HG03280 (cell line): ENCODE results near the gene GSG1L.

Source experiments
- ATAC-seq: cut with Tn5 transposase; IDR thresholded peaks from one replicate; pipeline ENCODE4 v1.9.1; 2021; ENCODE audit warnings: mild to moderate bottlenecking, moderate library complexity; ENCODE audit not compliant: unreplicated experiment

Gene GSG1L

DNA sequence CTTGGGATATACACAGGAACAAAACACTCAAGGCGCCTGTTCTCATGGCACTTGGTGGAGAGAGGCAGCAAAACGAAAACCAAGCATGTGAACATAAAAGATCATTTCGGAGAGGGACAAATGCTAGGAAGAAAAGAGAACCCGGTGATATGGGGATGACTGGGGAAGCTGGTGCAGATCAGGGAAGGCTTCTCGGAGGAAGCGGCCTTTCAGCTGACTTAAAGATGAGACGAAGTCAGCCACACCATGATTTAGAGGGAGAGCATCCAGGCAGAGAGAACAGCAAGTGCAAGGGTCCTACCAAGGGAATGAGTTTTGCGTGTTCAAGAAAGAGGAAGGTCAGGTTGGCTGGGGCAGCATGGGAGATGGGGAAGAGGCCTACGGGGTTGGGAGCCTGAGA lies 262.7 kb downstream of the GSG1L start:
- no peak for ATAC-seq

- no peak for ATAC-seq
Observed at GRCh38 chr16:27799896-27800295, 263.6 kb downstream of the GSG1L start.

- ATAC-seq, result no peak
Observed at GRCh38 chr16:27798241-27798640, 265.3 kb downstream of the GSG1L start.

- no peak for ATAC-seq
Observed at GRCh38 chr16:27795992-27796614, 267.4 kb downstream of the GSG1L start.

GRCh38 chr16:27793249-27793622 lies 270.3 kb downstream of the GSG1L start:
- no peak for ATAC-seq

- ATAC-seq, result no peak
Observed at GRCh38 chr16:27792486-27793248, 270.8 kb downstream of the GSG1L start.

DNA sequence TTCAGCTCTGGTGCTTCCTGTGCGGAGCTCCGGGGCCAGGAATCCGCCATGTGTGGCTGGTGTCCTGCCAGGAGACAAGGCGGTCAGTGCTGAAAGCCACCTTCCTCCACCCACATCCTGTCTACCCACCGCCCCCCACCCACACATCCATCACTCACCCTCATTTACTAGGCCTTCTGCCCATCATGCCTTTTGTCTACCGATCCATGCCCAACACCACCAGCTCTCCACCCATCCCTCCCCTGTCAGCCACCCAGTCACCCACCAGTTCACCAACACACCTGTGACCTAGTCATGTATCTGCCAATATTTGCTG lies 272.2 kb downstream of the GSG1L start:
- ATAC-seq, result no peak

DNA sequence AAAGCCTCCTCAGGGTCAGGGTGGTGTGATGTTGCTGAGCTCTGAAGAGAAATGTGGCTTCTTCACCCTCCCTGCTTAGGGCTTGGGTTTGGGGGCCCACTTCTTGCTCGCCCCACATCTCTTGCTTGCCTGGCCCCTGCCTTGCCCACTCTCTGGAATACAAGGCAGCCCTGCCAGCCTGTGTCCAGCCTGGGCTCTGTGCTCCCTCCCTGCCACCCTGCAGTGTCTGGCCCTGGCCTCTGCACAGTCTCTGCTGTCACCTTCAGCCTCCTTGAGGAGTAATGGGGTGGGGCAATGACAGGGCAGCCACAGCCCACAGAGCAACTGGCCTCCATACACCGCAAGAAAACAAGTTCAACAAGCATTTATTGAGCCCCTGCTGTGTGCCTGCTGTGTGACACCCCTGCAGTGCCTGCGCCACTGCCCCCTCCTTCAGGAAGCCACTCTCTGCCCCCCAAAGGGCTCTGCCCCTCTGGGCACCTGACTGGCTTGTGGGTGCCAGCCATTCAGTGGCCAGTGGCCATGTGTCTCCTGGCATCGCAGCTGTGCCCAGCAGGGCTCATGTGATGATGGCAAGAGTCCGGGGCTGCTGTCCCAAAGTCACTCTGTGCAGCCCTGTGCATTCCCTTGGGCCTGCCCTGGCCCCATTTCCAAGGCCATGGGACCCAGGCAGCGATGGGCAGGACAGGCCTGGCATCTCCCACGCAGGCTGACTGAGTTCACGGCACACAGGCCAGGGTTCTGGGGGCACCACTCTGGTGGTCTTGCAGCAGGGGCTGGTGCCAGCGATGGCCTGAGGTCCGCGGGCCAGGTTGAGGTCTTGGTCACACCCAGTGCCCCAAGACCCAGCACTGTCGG lies 272.7 kb downstream of the GSG1L start:
- no peak for ATAC-seq

GRCh38 chr16:27789595-27790241 lies 273.8 kb downstream of the GSG1L start:
- ATAC-seq, result no peak

DNA sequence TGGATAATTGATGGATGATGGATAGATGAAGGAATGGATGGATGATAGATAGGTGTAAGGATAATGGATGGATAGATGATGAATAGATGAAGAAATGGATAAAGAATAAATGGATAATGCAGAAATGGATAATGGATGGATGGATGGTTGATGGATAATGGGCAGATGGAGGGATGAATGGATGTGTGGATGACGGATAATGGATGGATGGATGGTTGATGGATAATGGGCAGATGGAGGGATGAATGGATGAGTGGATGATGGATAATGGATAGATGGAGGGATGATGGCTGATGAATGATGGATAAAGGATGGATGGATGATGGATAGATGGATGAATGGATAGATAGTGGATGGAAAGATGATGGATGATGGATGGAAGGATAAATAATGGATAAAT lies 274.4 kb downstream of the GSG1L start:
- ATAC-seq, result no peak

- ATAC-seq, result no peak
Observed at GRCh38 chr16:27787665-27788064, 275.8 kb downstream of the GSG1L start.

DNA sequence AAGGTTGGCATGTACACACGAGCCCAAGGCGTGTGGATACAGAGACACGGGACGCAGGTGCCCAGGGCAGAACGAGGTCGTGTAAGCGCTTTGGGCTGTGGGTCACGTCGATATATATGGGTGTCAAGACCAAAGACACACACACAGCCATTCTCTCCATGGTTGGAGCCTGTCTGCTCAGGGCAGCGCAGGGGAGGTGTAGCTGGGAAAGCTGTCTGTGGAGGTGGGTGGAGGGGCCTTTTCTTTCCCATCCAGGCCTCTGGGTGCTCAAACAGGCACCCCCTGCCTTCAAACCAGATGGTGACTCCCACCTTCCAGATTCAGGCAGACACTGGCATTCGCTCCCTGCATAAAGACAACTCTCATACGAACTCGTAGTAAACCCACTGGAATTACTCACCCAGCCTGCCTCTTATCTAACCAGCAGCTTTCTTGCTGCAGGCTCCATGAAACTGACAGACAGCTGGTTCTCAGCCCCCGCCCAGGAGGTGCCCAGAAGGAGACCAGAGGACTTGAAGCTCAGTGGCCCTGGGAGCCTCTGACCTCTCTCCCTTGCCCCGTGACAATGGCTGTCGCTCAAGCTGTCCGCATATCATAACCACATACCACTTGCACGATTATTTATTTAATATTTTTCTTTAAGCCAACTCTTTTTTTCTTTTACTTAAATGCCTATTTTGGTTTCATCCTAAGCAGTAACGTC lies 276.4 kb downstream of the GSG1L start:
- no peak for ATAC-seq

GRCh38 chr16:27786221-27786922 lies 277.1 kb downstream of the GSG1L start:
- ATAC-seq, result no peak

GRCh38 chr16:27785307-27785678 lies 278.2 kb downstream of the GSG1L start:
- no peak for ATAC-seq

GRCh38 chr16:27784351-27785306 lies 278.9 kb downstream of the GSG1L start:
- no peak for ATAC-seq

DNA sequence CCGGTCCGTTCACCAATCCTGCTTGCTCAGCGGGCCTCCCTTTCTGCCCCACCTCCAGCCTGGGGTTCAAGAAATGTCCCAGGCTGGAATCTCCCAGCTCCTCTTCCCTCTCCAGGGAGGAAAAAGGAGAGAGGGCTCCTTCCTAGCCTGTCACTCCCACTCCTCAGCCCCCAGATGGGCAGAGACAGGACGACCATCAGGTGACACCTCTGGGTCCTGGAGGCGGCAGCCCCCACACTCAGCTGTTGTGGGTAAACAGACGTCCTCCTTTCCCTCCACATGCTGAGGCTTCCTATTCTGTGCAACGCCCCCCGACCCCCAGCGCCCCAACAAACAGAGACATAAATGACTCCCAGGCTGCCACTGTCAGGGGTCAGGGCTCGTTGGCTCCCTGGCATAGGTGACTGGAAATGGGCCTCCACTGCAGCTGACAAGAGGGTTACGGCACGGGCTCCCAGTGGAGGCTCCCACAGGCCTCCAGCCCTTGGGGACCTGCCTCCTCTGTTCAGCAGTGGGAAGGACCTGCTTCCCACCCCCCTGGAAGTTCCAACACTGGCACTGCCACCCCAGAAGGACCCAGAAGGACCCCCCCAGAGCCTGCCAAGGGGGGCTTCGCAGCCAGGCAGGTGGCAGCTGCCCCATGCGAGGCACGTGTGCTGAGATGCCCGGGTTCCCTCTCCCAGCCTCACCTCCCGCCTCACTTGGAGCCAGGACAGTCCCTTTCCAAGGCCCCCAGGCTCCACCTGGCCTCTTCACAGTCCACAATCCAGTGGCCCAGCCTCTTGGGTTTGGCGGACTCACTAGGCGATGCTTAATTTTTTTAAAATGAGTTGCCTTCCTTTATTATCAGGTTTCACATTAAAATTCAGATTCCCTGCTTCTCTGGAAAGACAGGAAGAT lies 281.3 kb downstream of the GSG1L start:
- ATAC-seq, result no peak

GRCh38 chr16:27781195-27781524 lies 282.4 kb downstream of the GSG1L start:
- no peak for ATAC-seq

DNA sequence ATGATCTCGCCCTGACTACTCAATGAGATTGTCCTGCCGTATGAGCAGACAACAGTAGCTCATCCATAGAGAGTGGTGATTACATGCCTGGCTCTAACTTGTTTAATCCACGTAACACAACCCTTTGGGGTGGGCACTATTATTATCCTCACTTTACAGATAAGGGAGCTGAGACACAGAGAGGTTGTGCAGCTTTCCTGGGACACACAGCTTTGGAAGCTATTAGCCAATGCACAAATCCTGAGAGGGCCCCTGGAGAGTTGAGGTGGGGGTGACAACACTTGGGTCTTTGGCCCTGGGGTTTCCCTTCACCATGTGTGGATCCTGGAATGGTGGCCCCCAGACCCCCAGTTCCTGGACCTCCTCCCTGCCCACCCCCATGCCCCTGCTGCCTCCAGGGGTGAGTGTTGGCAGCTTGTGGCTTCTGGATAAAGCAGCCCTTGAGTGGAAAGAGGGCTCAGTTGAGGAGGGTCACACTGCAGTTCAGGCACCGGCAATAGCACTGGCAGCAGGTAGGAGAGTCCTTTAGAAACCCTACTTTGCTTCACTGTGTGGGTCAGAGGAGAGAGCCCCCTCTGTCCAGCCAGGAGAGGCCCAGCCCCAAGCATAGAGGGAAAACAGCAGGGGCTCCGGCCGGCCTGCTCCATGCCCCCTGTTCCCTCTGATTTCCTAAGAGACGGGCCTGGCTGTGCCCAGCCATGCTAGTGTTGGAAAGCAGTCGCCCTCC lies 282.9 kb downstream of the GSG1L start:
- no peak for ATAC-seq
